Keratinocyte (primary cell): Measurements from ENCODE around the gene KLK7. TPM values are rescaled to one million over a fixed set of nuclear protein-coding genes. Genes with fewer than 3 reads are reported as not detected.

ENCODE experiments used
- DNase-seq: peaks from one replicate; pipeline ENCODE4 v3.0.0-alpha.2; 2011; ENCODE audit warnings: low read depth, missing footprints, low spot score
- FAIRE-seq: peaks from 2 replicates; lab custom pipeline; 2011; peaks lifted over from hg19 to GRCh38; lab: Jason Lieb, UNC
- H2AFZ ChIP-seq: 2 replicates; pipeline ENCODE4 v1.6.0; 2012; ENCODE audit warnings: low read length, control low read depth, inconsistent platforms; ENCODE audit not compliant: control insufficient read depth
- H3K27ac ChIP-seq: 2 replicates; pipeline ENCODE4 v1.5.1; 2011; ENCODE audit warnings: low read length; ENCODE audit not compliant: control insufficient read depth, insufficient read depth
- H3K27me3 ChIP-seq: 3 replicates; pipeline ENCODE4 v1.6.0; 2011; ENCODE audit warnings: low read length; ENCODE audit not compliant: control insufficient read depth, insufficient read depth; ENCODE audit errors: extremely low read depth
- H3K36me3 ChIP-seq, 2 experiments: 2 replicates in 1 of 2; 3 replicates in 1 of 2; pipeline ENCODE4 v1.5.1; 2011; ENCODE audit warnings: low read length in 2 of 2, mild to moderate bottlenecking in 1 of 2; ENCODE audit not compliant: control insufficient read depth in 2 of 2, insufficient read depth in 2 of 2; ENCODE audit errors: extremely low read depth in 1 of 2
- H3K4me1 ChIP-seq: 3 replicates; pipeline ENCODE4 v1.5.1; 2011; ENCODE audit warnings: low read length; ENCODE audit not compliant: control insufficient read depth, insufficient read depth; ENCODE audit errors: extremely low read depth
- H3K4me2 ChIP-seq: 3 replicates; pipeline ENCODE4 v1.6.0; 2011; ENCODE audit warnings: low read depth, low read length; ENCODE audit not compliant: control insufficient read depth, insufficient read depth; ENCODE audit errors: extremely low read depth
- H3K4me3 ChIP-seq, 3 experiments: fragments of 200-600 bp in 1 of 3; sonication (generic) in 1 of 3; 2 replicates in 2 of 3; 3 replicates in 1 of 3; pipeline ENCODE4 v1.5.1; 2011 to 2016; ENCODE audit warnings: low read length in 3 of 3, mild to moderate bottlenecking in 3 of 3, control low read depth in 2 of 3, inconsistent platforms in 1 of 3, low read depth in 1 of 3, mixed read lengths in 1 of 3, mixed run types in 1 of 3, moderate library complexity in 1 of 3; ENCODE audit not compliant: control insufficient read depth in 2 of 3, insufficient read depth in 2 of 3; ENCODE audit errors: extremely low read depth in 1 of 3
- H3K79me2 ChIP-seq: 2 replicates; pipeline ENCODE4 v1.6.0; 2012; ENCODE audit warnings: low read length; ENCODE audit not compliant: control insufficient read depth, insufficient read depth
- H3K9ac ChIP-seq: 3 replicates; pipeline ENCODE4 v1.6.0; 2011; ENCODE audit warnings: low read length; ENCODE audit not compliant: control insufficient read depth, insufficient read depth; ENCODE audit errors: extremely low read depth
- H3K9me1 ChIP-seq: 3 replicates; pipeline ENCODE4 v1.6.0; 2011; ENCODE audit warnings: low read length; ENCODE audit not compliant: control insufficient read depth, insufficient read depth; ENCODE audit errors: extremely low read depth
- H3K9me3 ChIP-seq: 2 replicates; pipeline ENCODE4 v1.5.1; 2012; ENCODE audit warnings: low read depth, low read length; ENCODE audit not compliant: control insufficient read depth
- H4K20me1 ChIP-seq: 3 replicates; pipeline ENCODE4 v1.6.0; 2011; ENCODE audit warnings: low read length; ENCODE audit not compliant: control insufficient read depth, insufficient read depth; ENCODE audit errors: extremely low read depth
- CTCF ChIP-seq, 3 experiments: IDR thresholded peaks in 1 of 3; conservative IDR thresholded peaks in 1 of 3; optimal IDR thresholded peaks in 1 of 3; 2 replicates in 2 of 3; 3 replicates in 1 of 3; pipeline versions ENCODE3 to v1.5.1; 2011; ENCODE audit warnings: low read length in 3 of 3, mild to moderate bottlenecking in 3 of 3, moderate library complexity in 2 of 3, control low read depth in 1 of 3, inconsistent platforms in 1 of 3; ENCODE audit not compliant: insufficient read depth in 2 of 3; ENCODE audit errors: extremely low read depth in 1 of 3
- EZH2 ChIP-seq: IDR thresholded peaks from one replicate; pipeline ENCODE4 v1.6.1; 2012; ENCODE audit warnings: inconsistent platforms, mild to moderate bottlenecking, low read length, moderate library complexity
- dilution Hi-C: fragments of 300-500 bp; cut with MboI; formaldehyde crosslinking; loops from one replicate; pipeline ENCODE4 v1.7.0; 2020; ENCODE audit warnings: low sequenced_read_pairs; ENCODE audit not compliant: extremely low pct_ligation_motif_present
- polyA plus RNA-seq, 5 experiments: library from polyadenylated mRNA; depleted of rRNA in 3 of 5; stranded (reverse) in 3 of 5; stranded (forward) in 1 of 5; unstranded in 1 of 5; fragments of >200 nt; gene quantifications; 1 replicate in 1 of 5; 2 replicates in 3 of 5; 3 replicates in 1 of 5; pipeline versions ENCODE4 v1.2.1 to v1.2.3, GENCODE V29; 2011 to 2012; ENCODE audit warnings: missing spikeins in 2 of 5, low read depth in 1 of 5, low replicate concordance in 1 of 5

KLK7 gene
- polyA plus RNA-seq, 1 donor (not counting 4 experiments of a cell fraction or from before 2014, with no cell fraction given) = 29.2 TPM

GRCh38 chr19:50981587-50982146 lies 2.0 kb downstream of the KLK7 start:
- dilution Hi-C loops = no loop called here
- Histone ChIP-seq H4K20me1 (no peaks in the 10 kb centered on the region), H3K36me3 (no peaks in the 10 kb centered on the region), H3K4me2 (no peak overlapping the region), H3K4me1 (peaks cover 9% of the 10 kb centered on the region), H3K9ac (no peak overlapping the region), H2AFZ (no peak overlapping the region), H3K27me3 (peaks cover 12% of the 10 kb centered on the region), H3K79me2 (no peaks in the 10 kb centered on the region), H3K9me1 (no peaks in the 10 kb centered on the region), H3K27ac (no peak overlapping the region), H3K9me3 (no peaks in the 10 kb centered on the region), H3K4me3 (peak overlapping the region in 1 of 3 experiments; percentile 1)
- TF ChIP-seq EZH2 = no peak
- TF ChIP-seq CTCF (optimal IDR thresholded peaks at IDR 0.05 in 1 of 3, IDR thresholded peaks at IDR 0.05 in 1 of 3, conservative IDR thresholded peaks at IDR 0.05 in 1 of 3; ENCODE audit: extremely low read depth in 1 of 3, insufficient read depth in 2 of 3, low read length in 3 of 3) = no peak
- DNase-seq = no peak
- FAIRE-seq = no peak

GRCh38 chr19:50980208-50980607 lies 3.5 kb downstream of the KLK7 start:
- no peaks in the 10 kb centered on the region for H4K20me1 ChIP-seq
- DNase-seq (no peak), FAIRE-seq (no peak)
- no peaks in the 10 kb centered on the region for H3K79me2 ChIP-seq
- TF ChIP-seq CTCF (optimal IDR thresholded peaks at IDR 0.05 in 1 of 3, IDR thresholded peaks at IDR 0.05 in 1 of 3, conservative IDR thresholded peaks at IDR 0.05 in 1 of 3; ENCODE audit: extremely low read depth in 1 of 3, insufficient read depth in 2 of 3, low read length in 3 of 3) = no peak
- TF ChIP-seq EZH2 = no peak
- peaks cover 15% of the 10 kb centered on the region for H3K4me1 ChIP-seq
- no peaks in the 10 kb centered on the region for H3K36me3 ChIP-seq
- no peak overlapping the region for H2AFZ ChIP-seq
- no peak overlapping the region for H3K27ac ChIP-seq
- H3K27me3 ChIP-seq = peaks cover 12% of the 10 kb centered on the region
- no peaks in the 10 kb centered on the region for H3K9me1 ChIP-seq
- no peak overlapping the region for H3K4me2 ChIP-seq
- no peak overlapping the region for H3K9ac ChIP-seq
- H3K9me3 ChIP-seq = no peaks in the 10 kb centered on the region
- dilution Hi-C loops = no loop called here
- no peak overlapping the region for H3K4me3 ChIP-seq
